A549 (cell line): Measurements from ENCODE around the gene MCM8. TPM values are rescaled to one million over a fixed set of nuclear protein-coding genes. Genes with fewer than 3 reads are reported as not detected.
A peak's percentile ranks its signal among the peaks of the same experiment; 100 is the strongest.

Experiments used
- ATAC-seq, 2 experiments: fragments of 200-7000 bp in 1 of 2; fragments of >200 bp in 1 of 2; cut with Nextera tagmentation in 1 of 2; cut with Tn5 transposase in 1 of 2; 3 replicates each; pipeline versions ENCODE4 v1.8.0 to v1.9.1; 2018 to 2020; ENCODE audit warnings: mild to moderate bottlenecking in 1 of 2, moderate library complexity in 1 of 2
- CTCF ChIA-PET: fragments of 300-600 bp; sonication (Branson Sonifier 250); formaldehyde crosslinking; extraction: SDS; loops from one replicate; lab custom pipeline; 2021; ENCODE audit warnings: antibody characterized with exemption, inconsistent platforms; lab: Yijun Ruan, JAX
- POLR2A ChIA-PET: fragments of 350-600 bp; formaldehyde crosslinking; extraction: SDS; loops from one replicate; lab custom pipeline; 2021; ENCODE audit warnings: antibody characterized with exemption, inconsistent platforms; lab: Yijun Ruan, JAX
- DNase-seq, 2 experiments: peaks; one replicate each; pipeline versions ENCODE4 v3.0.0 to v3.0.0-alpha.2; 2011 to 2016; ENCODE audit warnings: low read depth in 1 of 2, low spot score in 1 of 2
- FAIRE-seq: peaks from 2 replicates; lab custom pipeline; 2011; peaks lifted over from hg19 to GRCh38; lab: Jason Lieb, UNC
- H3K27ac ChIP-seq, 2 experiments: fragments of >200 bp; sonication (Bioruptor Twin); formaldehyde crosslinking; 3 replicates each; pipeline ENCODE4 v1.5.1; 2016 to 2017
- H3K4me1 ChIP-seq: fragments of >200 bp; sonication (Bioruptor Twin); formaldehyde crosslinking; 3 replicates; pipeline ENCODE4 v1.6.1; 2016
- H3K4me2 ChIP-seq: fragments of >200 bp; sonication (Bioruptor Twin); formaldehyde crosslinking; 3 replicates; pipeline ENCODE4 v1.6.1; 2016
- H3K4me3 ChIP-seq: fragments of >200 bp; sonication (Bioruptor Twin); formaldehyde crosslinking; 3 replicates; pipeline ENCODE4 v1.5.1; 2016
- H3K9me3 ChIP-seq: fragments of >200 bp; sonication (Bioruptor Twin); formaldehyde crosslinking; 3 replicates; pipeline ENCODE4 v1.6.1; 2016
- BHLHE40 ChIP-seq: IDR thresholded peaks from 2 replicates; pipeline ENCODE4 v1.6.1; 2012; ENCODE audit warnings: low read depth, low read length, inconsistent platforms
- CBX2 ChIP-seq: fragments of 200-600 bp; sonication (generic); IDR thresholded peaks from 2 replicates; pipeline ENCODE4 v1.6.1; 2016; ENCODE audit warnings: low read depth, mild to moderate bottlenecking, borderline replicate concordance
- CBX8 ChIP-seq: fragments of 200-600 bp; sonication (generic); IDR thresholded peaks from 2 replicates; pipeline ENCODE4 v1.6.1; 2016
- CEBPB ChIP-seq, 2 experiments: fragments of >200 bp in 1 of 2; sonication (Bioruptor Twin) in 1 of 2; formaldehyde crosslinking in 1 of 2; IDR thresholded peaks; 2 replicates each; pipeline ENCODE4 v1.6.1; 2012 to 2016
- E2F6 ChIP-seq: IDR thresholded peaks from 2 replicates; pipeline ENCODE4 v1.6.1; 2012; ENCODE audit warnings: low read depth, borderline replicate concordance
- EP300 ChIP-seq, 2 experiments: fragments of >200 bp; sonication (Bioruptor Twin); formaldehyde crosslinking; IDR thresholded peaks; 2 replicates in 1 of 2; 3 replicates in 1 of 2; pipeline ENCODE4 v1.6.1; 2016 to 2017
- FOSB ChIP-seq: fragments of 250-450 bp; sonication (Bioruptor Pico); IDR thresholded peaks from 2 replicates; pipeline ENCODE4 v1.5.0; 2020; ENCODE audit warnings: mild to moderate bottlenecking, moderate library complexity
- HMGXB4 ChIP-seq: fragments of 250-450 bp; sonication (Bioruptor Pico); IDR thresholded peaks from 2 replicates; pipeline ENCODE4 v1.5.0; 2021; ENCODE audit warnings: mild to moderate bottlenecking, moderate library complexity, borderline replicate concordance
- JUN ChIP-seq, 2 experiments: fragments of >200 bp; sonication (Bioruptor Twin); formaldehyde crosslinking; IDR thresholded peaks; 2 replicates in 1 of 2; 3 replicates in 1 of 2; pipeline ENCODE4 v1.6.1; 2016 to 2017
- JUNB ChIP-seq: fragments of >200 bp; sonication (Bioruptor Twin); formaldehyde crosslinking; IDR thresholded peaks from 2 replicates; pipeline ENCODE4 v1.6.1; 2016
- KDM5A ChIP-seq: fragments of 200-600 bp; sonication (generic); IDR thresholded peaks from 2 replicates; pipeline ENCODE4 v1.6.1; 2016; ENCODE audit warnings: antibody characterized with exemption, mild to moderate bottlenecking
- MAFK ChIP-seq: fragments of 450-650 bp; IDR thresholded peaks from 2 replicates; pipeline ENCODE4 v1.6.1; 2014; ENCODE audit not compliant: partially characterized antibody
- MAZ ChIP-seq: fragments of 150-350 bp; IDR thresholded peaks from 2 replicates; pipeline ENCODE4 v1.6.1; 2014; ENCODE audit warnings: antibody characterized with exemption, low read depth, low read length, borderline replicate concordance
- MYC ChIP-seq: IDR thresholded peaks from 2 replicates; pipeline ENCODE4 v1.6.1; 2012; ENCODE audit warnings: mild to moderate bottlenecking, inconsistent platforms, low read length, improper control_type of control experiment, borderline replicate concordance
- NR3C1 ChIP-seq: fragments of >200 bp; sonication (Bioruptor Twin); formaldehyde crosslinking; IDR thresholded peaks from 3 replicates; pipeline ENCODE4 v1.6.1; 2017
- POLR2A ChIP-seq: IDR thresholded peaks from 2 replicates; pipeline ENCODE4 v1.6.1; 2012; ENCODE audit warnings: mild to moderate bottlenecking, low read length
- RNF2 ChIP-seq: fragments of 200-600 bp; sonication (generic); IDR thresholded peaks from 2 replicates; pipeline ENCODE4 v1.6.1; 2016; ENCODE audit warnings: low read depth, mild to moderate bottlenecking, antibody characterized with exemption, moderate library complexity, borderline replicate concordance
- ZC3H11A ChIP-seq: fragments of 450-650 bp; IDR thresholded peaks from 2 replicates; pipeline ENCODE4 v1.6.1; 2014; ENCODE audit warnings: antibody characterized with exemption, mild to moderate bottlenecking
- ZNF302 ChIP-seq: fragments of 250-450 bp; sonication (Bioruptor Pico); IDR thresholded peaks from 2 replicates; pipeline ENCODE4 v1.9.0; 2021; ENCODE audit warnings: inconsistent platforms, mild to moderate bottlenecking, moderate library complexity
- ZSCAN20 ChIP-seq: fragments of 250-450 bp; sonication (Bioruptor Pico); IDR thresholded peaks from 2 replicates; pipeline ENCODE4 v1.8.0; 2022; ENCODE audit warnings: mild to moderate bottlenecking, moderate library complexity
- WGBS: methylation state at CpG from one replicate; pipeline ENCODE4 v1.1.6; 2017; ENCODE audit errors: missing lambda C conversion rate; 5-methylcytosine and 5-hydroxymethylcytosine counted together
- polyA plus RNA-seq, 4 experiments: library from polyadenylated mRNA; depleted of rRNA in 3 of 4; stranded (reverse); fragments of >200 nt; fragmentation: RNase III in 1 of 4; extraction: RNeasy Plus Mini Kit Qiagen cat#74134 plus additional on column Dnase treatment in 1 of 4; gene quantifications; 2 replicates in 3 of 4; 3 replicates in 1 of 4; pipeline ENCODE4 v1.2.3, GENCODE V29; 2011 to 2017
- TF ChIP-seq, protein P1 (sequence below): fragments of >200 bp; sonication (Bioruptor Twin); formaldehyde crosslinking; IDR thresholded peaks from 3 replicates; pipeline ENCODE4 v1.5.1; 2016
- TF ChIP-seq, protein P2 (sequence below): fragments of 450-650 bp; IDR thresholded peaks from 2 replicates; pipeline ENCODE4 v1.6.1; 2014; ENCODE audit warnings: antibody characterized with exemption
- TF ChIP-seq, protein P3 (sequence below): IDR thresholded peaks from 2 replicates; pipeline ENCODE4 v1.6.1; 2012
- TF ChIP-seq, protein P4 (sequence below): fragments of 200-600 bp; sonication (generic); IDR thresholded peaks from 2 replicates; pipeline ENCODE4 v1.6.1; 2016; ENCODE audit warnings: antibody characterized with exemption, mild to moderate bottlenecking, moderate library complexity

Gene MCM8
- polyA plus RNA-seq, 2 of the 4 experiments (the other 2 are of a cell fraction) = 33.9 to 36.1 TPM

- TF ChIP-seq CBX8 = no peak
- no peak for TF ChIP-seq RNF2
- no peak for TF ChIP-seq POLR2A
- TF ChIP-seq, protein P1, sequence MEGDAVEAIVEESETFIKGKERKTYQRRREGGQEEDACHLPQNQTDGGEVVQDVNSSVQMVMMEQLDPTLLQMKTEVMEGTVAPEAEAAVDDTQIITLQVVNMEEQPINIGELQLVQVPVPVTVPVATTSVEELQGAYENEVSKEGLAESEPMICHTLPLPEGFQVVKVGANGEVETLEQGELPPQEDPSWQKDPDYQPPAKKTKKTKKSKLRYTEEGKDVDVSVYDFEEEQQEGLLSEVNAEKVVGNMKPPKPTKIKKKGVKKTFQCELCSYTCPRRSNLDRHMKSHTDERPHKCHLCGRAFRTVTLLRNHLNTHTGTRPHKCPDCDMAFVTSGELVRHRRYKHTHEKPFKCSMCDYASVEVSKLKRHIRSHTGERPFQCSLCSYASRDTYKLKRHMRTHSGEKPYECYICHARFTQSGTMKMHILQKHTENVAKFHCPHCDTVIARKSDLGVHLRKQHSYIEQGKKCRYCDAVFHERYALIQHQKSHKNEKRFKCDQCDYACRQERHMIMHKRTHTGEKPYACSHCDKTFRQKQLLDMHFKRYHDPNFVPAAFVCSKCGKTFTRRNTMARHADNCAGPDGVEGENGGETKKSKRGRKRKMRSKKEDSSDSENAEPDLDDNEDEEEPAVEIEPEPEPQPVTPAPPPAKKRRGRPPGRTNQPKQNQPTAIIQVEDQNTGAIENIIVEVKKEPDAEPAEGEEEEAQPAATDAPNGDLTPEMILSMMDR = no peak
- TF ChIP-seq HMGXB4 = no peak
- TF ChIP-seq CEBPB (IDR thresholded peaks at IDR 0.05) = no peak
- no peak for TF ChIP-seq ZNF302 (CRISPR knock-in tag)
- TF ChIP-seq ZSCAN20 (CRISPR knock-in tag) = no peak
- TF ChIP-seq CBX2 = no peak
- TF ChIP-seq JUNB = no peak
- no peak for TF ChIP-seq NR3C1
- TF ChIP-seq, protein P2, sequence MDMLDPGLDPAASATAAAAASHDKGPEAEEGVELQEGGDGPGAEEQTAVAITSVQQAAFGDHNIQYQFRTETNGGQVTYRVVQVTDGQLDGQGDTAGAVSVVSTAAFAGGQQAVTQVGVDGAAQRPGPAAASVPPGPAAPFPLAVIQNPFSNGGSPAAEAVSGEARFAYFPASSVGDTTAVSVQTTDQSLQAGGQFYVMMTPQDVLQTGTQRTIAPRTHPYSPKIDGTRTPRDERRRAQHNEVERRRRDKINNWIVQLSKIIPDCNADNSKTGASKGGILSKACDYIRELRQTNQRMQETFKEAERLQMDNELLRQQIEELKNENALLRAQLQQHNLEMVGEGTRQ = no peak
- POLR2A ChIA-PET = interaction anchor here (0.6 to 0.9 kb wide), 2 partner anchors 16 to 44 kb away, joined by 3 read pairs; no protein-coding TSS in a partner anchor
- Histone ChIP-seq H3K4me3 (no peak overlapping the region), H3K4me1 (peaks cover 17% of the 10 kb centered on the region), H3K9me3 (no peaks in the 10 kb centered on the region), H3K27ac (no peak overlapping the region), H3K4me2 (peak overlapping the region; percentile 3; the same call in 1 of the 3 replicates)
- CTCF ChIA-PET = interaction anchor here (0.8 to 1.1 kb wide), 4 partner anchors 52 to 462 kb away, joined by 3 to 4 read pairs (median 4); no protein-coding TSS in a partner anchor
- 55% methylated on average over 2 of the region's 2 CpGs for WGBS
- DNase-seq (peak in 1 of 2 experiments; percentile 41), FAIRE-seq (peak; percentile 97), ATAC-seq (peak; percentile 57 to 67; a peak in 4 of 6 replicates)
Observed at GRCh38 chr20:5991623-5992441, 41.4 kb downstream of the MCM8 start.

- Histone ChIP-seq H3K27ac (no peak overlapping the region), H3K4me2 (no peak overlapping the region), H3K4me1 (peaks cover 6% of the 10 kb centered on the region)
- CTCF ChIA-PET = interaction anchor here (0.6 to 3.8 kb wide), 8 partner anchors 8 to 1524 kb away, joined by 3 to 17 read pairs (median 4); no protein-coding TSS in a partner anchor
- TF ChIP-seq MAFK (no peak), MAZ (no peak), ZSCAN20 (CRISPR knock-in tag) (no peak), E2F6 (no peak), FOSB (no peak), JUN (IDR thresholded peaks at IDR 0.05) (no peak), CBX2 (no peak), ZC3H11A (no peak), EP300 (IDR thresholded peaks at IDR 0.05) (no peak), JUNB (no peak), KDM5A (no peak), MYC (no peak), BHLHE40 (no peak), CEBPB (IDR thresholded peaks at IDR 0.05) (no peak)
- TF ChIP-seq, protein P3, sequence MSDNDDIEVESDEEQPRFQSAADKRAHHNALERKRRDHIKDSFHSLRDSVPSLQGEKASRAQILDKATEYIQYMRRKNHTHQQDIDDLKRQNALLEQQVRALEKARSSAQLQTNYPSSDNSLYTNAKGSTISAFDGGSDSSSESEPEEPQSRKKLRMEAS = no peak
- TF ChIP-seq, protein P1 = no peak
- TF ChIP-seq, protein P4, sequence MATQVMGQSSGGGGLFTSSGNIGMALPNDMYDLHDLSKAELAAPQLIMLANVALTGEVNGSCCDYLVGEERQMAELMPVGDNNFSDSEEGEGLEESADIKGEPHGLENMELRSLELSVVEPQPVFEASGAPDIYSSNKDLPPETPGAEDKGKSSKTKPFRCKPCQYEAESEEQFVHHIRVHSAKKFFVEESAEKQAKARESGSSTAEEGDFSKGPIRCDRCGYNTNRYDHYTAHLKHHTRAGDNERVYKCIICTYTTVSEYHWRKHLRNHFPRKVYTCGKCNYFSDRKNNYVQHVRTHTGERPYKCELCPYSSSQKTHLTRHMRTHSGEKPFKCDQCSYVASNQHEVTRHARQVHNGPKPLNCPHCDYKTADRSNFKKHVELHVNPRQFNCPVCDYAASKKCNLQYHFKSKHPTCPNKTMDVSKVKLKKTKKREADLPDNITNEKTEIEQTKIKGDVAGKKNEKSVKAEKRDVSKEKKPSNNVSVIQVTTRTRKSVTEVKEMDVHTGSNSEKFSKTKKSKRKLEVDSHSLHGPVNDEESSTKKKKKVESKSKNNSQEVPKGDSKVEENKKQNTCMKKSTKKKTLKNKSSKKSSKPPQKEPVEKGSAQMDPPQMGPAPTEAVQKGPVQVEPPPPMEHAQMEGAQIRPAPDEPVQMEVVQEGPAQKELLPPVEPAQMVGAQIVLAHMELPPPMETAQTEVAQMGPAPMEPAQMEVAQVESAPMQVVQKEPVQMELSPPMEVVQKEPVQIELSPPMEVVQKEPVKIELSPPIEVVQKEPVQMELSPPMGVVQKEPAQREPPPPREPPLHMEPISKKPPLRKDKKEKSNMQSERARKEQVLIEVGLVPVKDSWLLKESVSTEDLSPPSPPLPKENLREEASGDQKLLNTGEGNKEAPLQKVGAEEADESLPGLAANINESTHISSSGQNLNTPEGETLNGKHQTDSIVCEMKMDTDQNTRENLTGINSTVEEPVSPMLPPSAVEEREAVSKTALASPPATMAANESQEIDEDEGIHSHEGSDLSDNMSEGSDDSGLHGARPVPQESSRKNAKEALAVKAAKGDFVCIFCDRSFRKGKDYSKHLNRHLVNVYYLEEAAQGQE = no peak
- TF ChIP-seq, all 56 proteins: peak for 0
- whole genome bisulfite sequencing = 93% methylated on average over 1 of the region's 1 CpG
- Histone ChIP-seq H3K4me3 (no peak overlapping the region), H3K9me3 (no peaks in the 10 kb centered on the region)
- FAIRE-seq = peak; percentile 85
- POLR2A ChIA-PET = no interaction called here
- DNase-seq = peak in 1 of 2 experiments; percentile 35
- peak; percentile 59 to 76; a peak in 5 of 6 replicates for ATAC-seq
Observed at GRCh38 chr20:5996765-5997164, 46.3 kb downstream of the MCM8 start.
